HuH-7 (cell line): ENCODE data around the gene CMPK1.
A peak's percentile ranks its signal among the peaks of the same experiment; 100 is the strongest.
"Not testable (repeated sequence)": the region's sequence is repeated elsewhere in the genome, so short reads cannot be mapped to it uniquely, and the experiment has no call there.

Experiments
- DNase-seq: peaks from one replicate; pipeline ENCODE4 v3.0.0; 2011; ENCODE audit warnings: low spot score

Gene CMPK1

GRCh38 chr1:47338249-47339077 is 4.9 kb downstream of the CMPK1 start:
- no peak for DNase-seq

GRCh38 chr1:47340227-47340626 is 6.6 kb downstream of the CMPK1 start:
- no peak for DNase-seq

DNA sequence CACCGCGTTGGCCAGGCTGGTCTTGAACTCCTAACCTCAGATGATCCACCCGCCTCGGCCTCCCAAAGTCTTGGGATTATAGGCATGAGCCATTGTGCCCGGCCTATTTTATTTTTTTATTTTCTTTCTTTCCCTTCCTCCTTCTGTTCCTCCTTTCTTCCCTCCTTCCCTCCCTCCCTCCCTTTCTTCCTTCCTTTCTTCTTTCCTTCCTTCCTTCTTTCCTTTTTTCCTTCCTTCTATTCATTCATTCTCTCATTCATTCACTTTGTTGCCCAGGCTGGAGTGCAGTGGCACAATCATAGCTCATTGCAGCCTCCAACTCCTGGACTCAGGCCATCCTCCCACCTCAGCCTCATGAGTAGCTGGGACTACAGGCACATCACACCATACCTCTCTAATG is 13.4 kb downstream of the CMPK1 start:
- DNase-seq: not testable (repeated sequence)

DNA sequence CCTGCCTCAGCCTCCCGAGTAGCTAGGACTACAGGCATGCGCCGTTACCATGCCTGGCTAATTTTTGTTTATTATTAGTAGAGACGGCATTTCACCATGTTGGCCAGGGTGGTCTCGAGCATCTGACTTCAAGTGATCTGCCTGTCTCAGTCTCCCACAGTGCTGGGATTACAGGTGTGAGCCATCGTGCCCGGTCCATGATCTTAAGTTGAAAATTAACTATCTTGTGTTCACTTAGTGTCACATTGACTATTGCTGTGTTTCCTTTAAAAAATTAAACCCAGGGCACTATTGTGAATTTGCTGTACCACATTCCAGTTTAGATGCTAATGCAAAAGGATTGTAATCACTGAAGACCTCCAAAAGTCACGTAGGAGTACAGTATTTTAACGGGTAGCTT is 14.1 kb downstream of the CMPK1 start:
- DNase-seq: no peak

GRCh38 chr1:47348246-47348645 is 14.7 kb downstream of the CMPK1 start:
- no peak for DNase-seq

DNA sequence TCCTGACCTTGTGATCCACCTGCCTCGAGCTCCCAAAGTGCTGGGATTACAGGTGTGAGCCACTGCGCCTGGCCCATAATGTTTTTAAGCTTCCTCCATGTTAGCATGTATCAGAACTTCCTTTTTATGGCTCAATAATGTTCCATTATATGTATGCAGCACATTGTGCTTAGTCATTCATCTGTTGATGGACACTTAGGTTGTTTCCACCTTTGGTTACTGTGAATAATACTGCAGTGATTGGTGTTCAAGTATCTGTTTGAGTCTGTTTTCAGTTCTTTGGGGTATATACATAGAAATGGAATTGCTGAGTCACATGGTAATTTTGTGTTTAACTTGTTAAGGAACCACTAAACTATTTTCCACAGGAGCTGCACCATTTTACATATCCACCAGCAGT is 17.7 kb downstream of the CMPK1 start:
- no peak for DNase-seq

DNA sequence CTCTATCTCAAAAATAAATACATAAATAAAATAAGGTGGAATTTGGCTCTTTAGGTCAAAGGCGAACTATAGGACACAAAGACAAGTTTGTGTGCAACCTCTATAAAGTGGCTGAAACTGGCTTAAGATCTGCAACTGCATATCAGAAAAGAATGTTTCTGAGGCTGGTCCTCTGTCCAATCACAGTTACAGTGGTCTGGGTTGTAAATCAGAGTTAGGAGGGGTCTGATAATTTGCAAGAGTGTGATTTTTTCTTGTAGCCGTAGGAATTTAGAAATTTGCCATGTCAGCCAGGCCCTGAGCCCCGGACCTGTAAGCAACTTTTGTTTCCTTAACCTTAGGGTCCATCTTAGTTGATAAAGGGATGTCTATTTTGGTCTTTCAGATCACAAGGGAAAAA is 27.8 kb downstream of the CMPK1 start:
- no peak for DNase-seq

GRCh38 chr1:47362828-47363227 is 29.2 kb downstream of the CMPK1 start:
- DNase-seq: no peak

GRCh38 chr1:47367651-47368050 is 34.1 kb downstream of the CMPK1 start:
- no peak for DNase-seq

DNA sequence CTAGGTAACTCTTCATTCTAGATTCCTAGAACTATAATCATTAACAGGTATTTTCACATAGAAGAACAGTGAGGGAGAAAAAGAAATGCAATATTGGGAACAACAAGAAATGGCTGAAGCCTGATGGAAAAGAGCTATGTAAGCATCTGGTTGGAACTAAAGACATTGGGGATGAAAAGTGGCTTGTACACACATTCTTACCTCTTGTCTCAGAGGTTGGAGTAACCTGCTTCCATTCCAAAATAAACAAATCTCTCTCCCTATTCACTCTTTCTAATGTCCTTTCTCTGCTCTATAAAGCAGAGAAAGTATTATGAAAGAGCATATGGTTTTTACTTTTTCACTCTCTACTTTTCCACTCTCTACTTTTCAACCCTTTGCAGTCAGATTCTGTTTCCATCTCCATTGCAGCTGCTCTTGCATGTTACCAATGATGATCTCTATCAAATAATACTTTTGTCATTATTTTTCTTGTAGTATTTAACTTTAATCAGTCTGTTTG is 37.5 kb downstream of the CMPK1 start:
- DNase-seq: no peak

GRCh38 chr1:47374501-47374900 is 40.9 kb downstream of the CMPK1 start:
- DNase-seq: no peak

DNA sequence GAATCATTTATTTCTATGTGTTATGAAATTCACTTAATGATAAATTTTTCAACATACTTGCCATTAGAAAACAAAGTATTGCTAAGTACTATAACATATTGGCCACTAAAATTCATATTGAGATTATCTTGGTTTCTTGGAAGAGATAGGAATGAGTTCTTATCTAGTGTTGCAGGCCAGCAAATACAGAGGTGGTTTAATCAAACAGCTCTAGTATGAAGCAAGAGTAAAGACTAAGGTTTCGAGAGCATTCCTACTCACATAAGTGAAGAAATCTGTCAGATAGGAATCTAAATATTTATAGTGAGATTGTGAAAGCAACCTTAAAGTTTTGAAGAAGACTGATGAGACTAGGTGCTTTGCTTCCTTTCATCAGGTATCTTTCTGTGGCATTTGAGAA is 44.6 kb downstream of the CMPK1 start:
- DNase-seq: peak; percentile 32

GRCh38 chr1:47380699-47381098 is 47.1 kb downstream of the CMPK1 start:
- DNase-seq: peak; percentile 22

- DNase-seq: no peak
Observed at GRCh38 chr1:47382399-47382983, 48.9 kb downstream of the CMPK1 start.

DNA sequence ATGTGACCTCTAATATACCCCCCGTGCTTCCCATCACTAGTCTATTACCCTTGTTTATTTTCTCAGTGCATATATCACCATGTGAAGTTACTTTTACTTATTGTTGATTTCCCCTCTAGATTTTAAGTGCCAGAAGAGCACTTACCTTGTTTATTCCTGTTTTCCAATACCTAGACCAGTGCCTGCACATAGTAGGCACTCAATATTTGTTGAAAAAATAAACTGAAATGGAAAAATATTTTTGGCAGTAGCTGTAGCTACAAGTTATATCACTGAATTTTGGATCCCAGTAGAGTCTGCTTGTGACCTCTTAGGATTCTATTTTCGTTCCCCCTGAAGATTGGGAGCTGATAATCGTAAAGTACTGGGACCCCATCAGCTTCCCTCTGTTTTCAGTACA is 50.5 kb downstream of the CMPK1 start:
- no peak for DNase-seq

- DNase-seq: no peak
Observed at GRCh38 chr1:47385020-47385419, 51.4 kb downstream of the CMPK1 start.

DNA sequence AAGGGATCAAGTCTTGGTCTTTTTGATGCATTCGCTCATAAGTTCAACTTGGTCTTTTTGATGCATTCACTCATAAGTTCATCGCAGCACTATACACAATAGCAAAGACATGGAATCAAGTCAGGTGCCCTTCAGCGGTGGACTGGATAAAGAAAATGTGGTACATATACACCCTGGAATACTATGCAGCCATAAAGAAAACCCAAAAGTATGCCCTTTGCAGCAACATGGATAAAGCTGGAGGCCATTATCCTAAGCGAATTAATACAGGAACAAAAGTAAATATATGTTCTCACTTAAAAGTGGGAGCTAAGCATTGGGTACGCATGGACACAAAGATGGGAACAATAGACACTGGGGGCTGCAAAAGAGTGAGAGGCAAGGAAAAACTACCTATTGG is 52.7 kb downstream of the CMPK1 start:
- no peak for DNase-seq

- DNase-seq: no peak
Observed at GRCh38 chr1:47388030-47388890, 54.7 kb downstream of the CMPK1 start.

- peak; percentile 74 for DNase-seq
Observed at GRCh38 chr1:47388891-47389238, 55.3 kb downstream of the CMPK1 start.

DNA sequence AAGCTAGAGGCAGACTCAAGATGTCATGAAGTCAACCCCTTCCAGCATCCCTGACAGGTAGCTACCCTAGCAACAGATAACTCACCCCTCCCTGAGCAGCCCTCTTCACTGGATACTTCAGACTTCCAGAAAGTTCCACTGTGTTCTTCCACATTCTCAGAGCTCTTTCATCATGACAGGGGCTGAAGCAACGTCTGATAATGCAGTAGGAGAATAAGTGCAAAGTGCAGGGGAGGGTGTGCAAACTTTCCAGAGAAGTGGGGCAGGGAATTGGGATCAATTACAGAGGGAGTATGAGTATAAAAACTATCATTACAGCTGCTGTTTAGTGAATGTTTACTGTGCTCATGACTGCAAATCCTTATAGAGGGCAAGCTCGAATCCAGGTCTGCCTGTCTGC is 56.1 kb downstream of the CMPK1 start:
- DNase-seq: no peak

DNA sequence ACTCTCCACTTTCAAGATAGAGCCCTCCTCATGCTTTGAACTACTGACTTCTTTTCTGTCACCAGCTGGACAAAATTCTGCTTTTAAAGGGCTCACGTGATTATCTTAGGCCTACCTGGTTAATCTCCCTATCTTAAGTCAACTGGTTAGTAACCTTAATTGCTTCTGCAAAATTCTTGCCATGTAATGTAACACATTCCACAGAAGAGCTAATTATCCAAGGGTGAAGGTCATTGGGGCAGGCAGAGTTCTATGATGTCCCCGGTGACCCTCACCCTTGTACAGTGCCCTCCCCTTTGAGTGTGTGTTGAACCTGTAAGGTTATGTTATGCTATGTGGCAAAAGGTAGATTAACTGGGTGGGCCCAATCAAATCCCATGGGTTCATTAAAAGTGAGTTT is 57.3 kb downstream of the CMPK1 start:
- peak; percentile 51 for DNase-seq

GRCh38 chr1:47393141-47393540 is 59.6 kb downstream of the CMPK1 start:
- no peak for DNase-seq

DNA sequence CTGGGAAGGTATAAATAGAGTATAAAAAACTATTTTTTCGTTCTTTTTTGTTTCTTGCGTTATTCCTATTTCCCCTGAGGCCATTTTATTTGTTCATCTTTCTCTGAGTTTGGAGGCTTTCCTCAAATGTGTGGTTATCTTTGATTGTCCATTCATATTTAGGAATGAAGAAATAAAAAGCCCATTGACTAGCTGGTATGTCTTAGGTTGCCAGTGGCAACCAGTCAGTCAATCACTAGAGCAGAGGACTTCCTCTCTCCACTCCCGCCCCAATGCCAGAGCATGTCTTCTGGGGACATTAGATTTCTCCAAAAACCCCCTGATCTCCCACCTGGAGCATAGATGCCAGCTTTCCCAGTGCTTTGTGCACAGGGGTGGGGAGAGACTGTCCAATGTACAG is 61.8 kb downstream of the CMPK1 start:
- DNase-seq: no peak
